GM12801 (cell line): ENCODE measurements around the gene AP5S1.

Source experiments
- TF ChIP-seq, protein P1 (sequence below): IDR thresholded peaks from one replicate; pipeline ENCODE4 v1.5.1; 2011; ENCODE audit warnings: control low read depth; ENCODE audit not compliant: insufficient read length; ENCODE audit errors: extremely low read depth

Gene AP5S1

DNA sequence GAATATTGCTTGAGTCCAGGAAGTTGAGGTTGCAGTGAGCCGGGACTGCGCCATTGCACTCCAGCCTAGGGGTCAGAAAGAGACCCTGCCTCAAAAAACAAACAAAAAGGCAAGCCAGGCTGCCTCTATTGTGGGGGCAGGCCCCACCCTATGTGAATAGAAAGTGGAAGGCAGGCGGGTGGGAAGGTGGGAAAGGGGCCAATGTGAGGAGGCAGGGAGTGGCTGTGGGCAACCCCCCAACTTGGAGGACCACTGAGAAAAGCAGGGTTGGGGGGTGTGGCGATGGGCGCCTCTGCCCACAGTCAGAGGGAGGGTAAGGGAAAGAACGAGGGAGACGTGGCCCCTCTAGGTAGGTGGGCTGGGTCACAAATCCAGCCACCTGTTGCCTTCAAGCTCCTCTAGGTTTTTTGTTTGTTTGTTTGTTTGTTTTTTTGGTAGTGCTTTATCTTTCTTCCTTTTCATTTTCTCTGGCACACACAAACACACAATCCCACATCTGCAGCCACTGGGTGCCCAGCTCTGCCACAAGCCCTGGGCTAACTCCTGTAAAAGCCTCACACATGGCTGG, 5.3 kb upstream of the AP5S1 start:
- TF ChIP-seq, protein P1, sequence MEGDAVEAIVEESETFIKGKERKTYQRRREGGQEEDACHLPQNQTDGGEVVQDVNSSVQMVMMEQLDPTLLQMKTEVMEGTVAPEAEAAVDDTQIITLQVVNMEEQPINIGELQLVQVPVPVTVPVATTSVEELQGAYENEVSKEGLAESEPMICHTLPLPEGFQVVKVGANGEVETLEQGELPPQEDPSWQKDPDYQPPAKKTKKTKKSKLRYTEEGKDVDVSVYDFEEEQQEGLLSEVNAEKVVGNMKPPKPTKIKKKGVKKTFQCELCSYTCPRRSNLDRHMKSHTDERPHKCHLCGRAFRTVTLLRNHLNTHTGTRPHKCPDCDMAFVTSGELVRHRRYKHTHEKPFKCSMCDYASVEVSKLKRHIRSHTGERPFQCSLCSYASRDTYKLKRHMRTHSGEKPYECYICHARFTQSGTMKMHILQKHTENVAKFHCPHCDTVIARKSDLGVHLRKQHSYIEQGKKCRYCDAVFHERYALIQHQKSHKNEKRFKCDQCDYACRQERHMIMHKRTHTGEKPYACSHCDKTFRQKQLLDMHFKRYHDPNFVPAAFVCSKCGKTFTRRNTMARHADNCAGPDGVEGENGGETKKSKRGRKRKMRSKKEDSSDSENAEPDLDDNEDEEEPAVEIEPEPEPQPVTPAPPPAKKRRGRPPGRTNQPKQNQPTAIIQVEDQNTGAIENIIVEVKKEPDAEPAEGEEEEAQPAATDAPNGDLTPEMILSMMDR: no peak

DNA sequence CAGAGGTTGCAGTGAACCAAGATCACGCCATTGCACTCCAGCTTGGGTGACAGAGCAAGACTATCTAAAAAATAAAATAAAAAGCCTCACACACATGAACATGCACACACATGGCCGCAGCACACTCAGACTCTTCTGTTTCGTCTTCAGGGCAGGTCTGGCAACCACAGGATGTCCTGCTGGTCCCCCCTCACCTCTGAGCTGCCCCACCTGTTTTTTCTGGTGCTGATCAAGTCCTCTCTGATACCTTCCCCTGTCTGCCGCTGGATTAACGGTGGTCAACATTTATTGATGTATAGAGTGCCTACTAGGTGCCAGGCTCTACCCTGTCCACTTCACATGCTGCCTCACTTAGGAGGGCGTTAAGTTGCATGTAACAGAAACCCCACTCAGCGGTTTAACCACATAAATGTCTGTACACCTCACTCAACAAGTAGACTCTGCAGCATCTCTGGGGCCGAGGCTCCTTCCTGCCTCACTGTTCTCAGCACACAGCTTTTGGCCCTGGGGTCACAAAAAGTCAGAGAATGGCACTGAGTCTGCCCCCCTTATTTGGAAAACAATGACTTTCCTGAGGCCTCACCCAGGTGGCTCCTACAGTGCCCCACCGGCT, 4.5 kb upstream of the AP5S1 start:
- TF ChIP-seq, protein P1: no peak

DNA sequence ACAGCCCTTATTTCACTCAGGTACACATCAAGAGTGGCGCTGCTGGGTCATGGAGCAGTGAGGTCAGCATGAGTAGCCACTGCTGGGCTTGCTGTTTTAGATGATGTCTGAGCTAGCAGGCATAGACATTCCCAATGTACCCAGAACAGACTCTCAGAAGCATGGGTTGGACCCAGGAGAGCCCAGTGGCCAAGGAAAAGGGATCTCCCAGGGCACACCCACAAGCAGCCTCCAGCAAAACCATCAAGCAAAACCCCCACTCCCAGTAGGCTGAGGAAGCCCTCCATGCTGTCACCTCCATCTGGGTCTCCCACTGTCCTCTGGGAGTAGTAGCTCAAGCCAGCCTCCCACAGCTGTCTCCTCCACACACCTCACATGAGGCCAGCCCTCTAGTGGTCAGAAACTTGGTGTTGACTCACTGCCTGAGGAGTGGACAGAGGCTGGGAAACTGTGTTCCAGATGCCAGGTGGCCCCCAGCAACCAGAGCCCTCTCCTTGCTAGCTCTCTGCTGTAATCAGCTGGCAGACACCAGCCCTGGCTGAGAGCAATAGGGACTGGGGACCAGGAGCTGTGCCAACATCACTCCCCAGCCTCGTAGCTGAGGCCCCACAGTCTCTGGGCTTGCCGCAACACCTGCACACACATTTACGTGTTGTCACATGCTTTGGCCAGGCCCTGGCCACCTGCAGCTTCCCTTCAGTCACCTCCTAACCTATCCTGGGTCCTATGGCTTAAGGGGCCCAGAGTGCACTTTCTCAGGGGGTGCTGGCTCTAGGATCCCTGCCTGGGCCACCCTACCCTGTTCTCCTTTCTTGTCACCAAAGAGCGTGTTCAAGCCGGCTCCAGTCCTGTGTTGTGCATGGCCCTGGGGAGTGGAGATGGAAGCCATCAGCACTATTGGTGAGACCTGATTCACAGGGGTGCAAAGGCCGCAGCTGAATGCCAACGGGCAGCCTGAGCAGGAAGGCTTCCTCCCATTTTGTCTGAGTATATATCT, 1.9 kb upstream of the AP5S1 start:
- TF ChIP-seq, protein P1: no peak

DNA sequence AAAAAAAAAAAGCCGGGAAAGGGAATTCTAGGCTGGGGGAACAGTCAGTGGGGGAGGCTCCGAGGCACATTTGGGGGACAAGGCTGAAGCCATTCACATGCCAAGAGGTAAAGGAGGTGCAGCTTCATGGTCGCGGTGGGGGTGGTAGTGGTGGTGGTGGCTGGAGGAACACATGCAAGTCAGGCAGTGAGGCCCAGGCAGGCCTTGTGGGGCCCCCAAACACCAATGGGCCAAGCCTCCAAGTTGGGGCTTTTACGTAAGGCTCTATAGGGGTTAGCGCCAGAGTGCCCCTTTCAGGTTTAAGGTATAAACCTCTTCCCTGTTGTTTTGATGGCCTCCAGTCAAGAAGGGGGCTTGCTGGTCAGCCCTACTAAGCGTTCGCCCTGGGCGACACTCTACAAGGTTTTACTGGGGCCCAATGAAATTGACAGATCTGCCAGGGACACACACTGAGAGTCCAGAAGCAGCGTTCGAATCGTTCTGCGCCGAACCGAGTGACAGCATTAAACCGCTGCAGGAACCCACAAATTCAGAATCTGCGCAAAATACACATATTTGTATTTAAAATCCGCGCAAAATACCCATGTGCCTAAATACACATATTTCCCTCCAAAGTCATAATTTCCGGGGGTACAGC, 818 bp upstream of the AP5S1 start:
- TF ChIP-seq, protein P1: no peak

GRCh38 chr20:3820901-3821727, 767 bp downstream of the AP5S1 start:
- TF ChIP-seq, protein P1: no peak

- TF ChIP-seq, protein P1: no peak
Observed at GRCh38 chr20:3821996-3822395, 1.6 kb downstream of the AP5S1 start.
